ENCODE measurements around the gene PTPN14. TPM values are rescaled to one million over a fixed set of nuclear protein-coding genes. Genes with fewer than 3 reads are reported as not detected.

PTPN14 gene
- total RNA-seq, 1 experiment from 2014 or later = 76.4 TPM

GRCh38 chr1:214451596-214451995, 99.8 kb downstream of the PTPN14 start:
- H3K79me2 ChIP-seq (ENCODE audit: insufficient read depth, low read length) = peaks cover 2% of the 10 kb centered on the region; the same call in 1 of the 2 replicates
- H4K5ac ChIP-seq (ENCODE audit: insufficient read length, low read depth, low read length) = no peak overlapping the region
- Mint-ChIP-seq H3K36me3 (ENCODE audit: insufficient read depth in 1 of 3, low read depth in 3 of 3) (peaks cover 3 to 18% (median 5%) of the 10 kb centered on the region in 3 experiments; a peak in 6 of 7 replicates), H3K9me3 (peaks cover 0 to 3% of the 10 kb centered on the region in 2 experiments; a peak in 2 of 5 replicates), H3K4me3 (no peak overlapping the region), H3K4me1 (peaks cover 56 to 73% of the 10 kb centered on the region in 2 experiments), H3K27ac (peak overlapping the region in 2 of 3 experiments; percentile 79 to 94; a peak in 4 of 7 replicates), H3K27me3 (ENCODE audit: low read depth) (no peaks in the 10 kb centered on the region; the same call in 1 of the 2 replicates)
- H3K18ac ChIP-seq (ENCODE audit: insufficient read length, low read depth, low read length) = no peak overlapping the region
- H2BK5ac ChIP-seq (ENCODE audit: insufficient read length, low read length) = no peak overlapping the region
- H3K14ac ChIP-seq (ENCODE audit: insufficient read depth, low read length) = no peak overlapping the region
- no peak overlapping the region for H3K4me2 ChIP-seq (ENCODE audit: insufficient read depth, insufficient read length, low read length)
- H4K91ac ChIP-seq (ENCODE audit: insufficient read length, low read depth, low read length) = no peak overlapping the region
- H2BK120ac ChIP-seq (ENCODE audit: low read depth, low read length, poor library complexity, severe bottlenecking) = no peak overlapping the region
- H2BK20ac ChIP-seq (ENCODE audit: low read depth, low read length, poor library complexity, severe bottlenecking) = no peak overlapping the region
- no peaks in the 10 kb centered on the region for H3K9me3 ChIP-seq (ENCODE audit: control insufficient read depth, low read depth, low read length)
- no peak overlapping the region for H3K23ac ChIP-seq (ENCODE audit: insufficient read length, low read depth, low read length)
- no peak overlapping the region for H3T11ph ChIP-seq (ENCODE audit: low read length)
- no peak overlapping the region for H3K56ac ChIP-seq (ENCODE audit: insufficient read length, low read depth, low read length)
- 0 out of 2 replicates have a peak overlapping the region, but pooled peaks have one; percentile 13 for H2BK15ac ChIP-seq (ENCODE audit: low read depth, low read length)
- no peak overlapping the region for H2AFZ ChIP-seq (ENCODE audit: low read length)
- H3K79me1 ChIP-seq (ENCODE audit: insufficient read depth, low read depth, low read length, poor library complexity, severe bottlenecking) = no peaks in the 10 kb centered on the region
- DNase-seq = no peak
- 100% methylated on average over 1 of the region's 4 CpGs for WGBS (ENCODE audit: extremely low coverage, insufficient read length, low lambda C conversion rate)
- no peak overlapping the region for H4K8ac ChIP-seq (replicated peaks; ENCODE audit: insufficient read length, low read depth, low read length)
- H3K4me1 ChIP-seq (ENCODE audit: insufficient read depth, low read length) = peaks cover 24% of the 10 kb centered on the region; the same call in 1 of the 2 replicates
- no peak overlapping the region for H3K27ac ChIP-seq (ENCODE audit: insufficient read length, low read depth, low read length)
- no peak overlapping the region for H3K9ac ChIP-seq (ENCODE audit: extremely low read depth, insufficient read length, low read length)
- H3K4ac ChIP-seq (ENCODE audit: low read depth, low read length) = no peak overlapping the region
- H3K27me3 ChIP-seq (ENCODE audit: insufficient read depth, low read length) = no peaks in the 10 kb centered on the region
- no peaks in the 10 kb centered on the region for H4K20me1 ChIP-seq (ENCODE audit: control insufficient read depth, insufficient read depth, insufficient read length)
- no peaks in the 10 kb centered on the region for H3K23me2 ChIP-seq (ENCODE audit: insufficient read length, low read depth, low read length, poor library complexity, severe bottlenecking)
- TF ChIP-seq, protein P1, sequence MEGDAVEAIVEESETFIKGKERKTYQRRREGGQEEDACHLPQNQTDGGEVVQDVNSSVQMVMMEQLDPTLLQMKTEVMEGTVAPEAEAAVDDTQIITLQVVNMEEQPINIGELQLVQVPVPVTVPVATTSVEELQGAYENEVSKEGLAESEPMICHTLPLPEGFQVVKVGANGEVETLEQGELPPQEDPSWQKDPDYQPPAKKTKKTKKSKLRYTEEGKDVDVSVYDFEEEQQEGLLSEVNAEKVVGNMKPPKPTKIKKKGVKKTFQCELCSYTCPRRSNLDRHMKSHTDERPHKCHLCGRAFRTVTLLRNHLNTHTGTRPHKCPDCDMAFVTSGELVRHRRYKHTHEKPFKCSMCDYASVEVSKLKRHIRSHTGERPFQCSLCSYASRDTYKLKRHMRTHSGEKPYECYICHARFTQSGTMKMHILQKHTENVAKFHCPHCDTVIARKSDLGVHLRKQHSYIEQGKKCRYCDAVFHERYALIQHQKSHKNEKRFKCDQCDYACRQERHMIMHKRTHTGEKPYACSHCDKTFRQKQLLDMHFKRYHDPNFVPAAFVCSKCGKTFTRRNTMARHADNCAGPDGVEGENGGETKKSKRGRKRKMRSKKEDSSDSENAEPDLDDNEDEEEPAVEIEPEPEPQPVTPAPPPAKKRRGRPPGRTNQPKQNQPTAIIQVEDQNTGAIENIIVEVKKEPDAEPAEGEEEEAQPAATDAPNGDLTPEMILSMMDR (conservative IDR thresholded peaks at IDR 0.05) = no peak
- peak overlapping the region; percentile 42 for H2AK5ac ChIP-seq (ENCODE audit: insufficient read length, low read length)
- H2BK12ac ChIP-seq (ENCODE audit: insufficient read length, low read depth, low read length) = no peak overlapping the region
